Right lobe of liver (tissue), 6 donors: Measurements from ENCODE around the gene GRIK2. TPM values are rescaled to one million over a fixed set of nuclear protein-coding genes. Genes with fewer than 3 reads are reported as not detected.

Source experiments
- ATAC-seq, 4 donors: fragments of 200-7000 bp; cut with Tn5 transposase; one replicate each; pipeline ENCODE4 v1.9.1; 2020; ENCODE audit warnings: mild to moderate bottlenecking in 4 of 4, moderate library complexity in 4 of 4
- DNase-seq, 3 donors: peaks; one replicate each; pipeline ENCODE4 v3.0.0-alpha.2; 2020
- H3K27ac ChIP-seq, 3 donors: fragments of 200-600 bp; one replicate each; pipeline ENCODE4 v1.8.0; 2022
- H3K27me3 ChIP-seq, 2 donors: fragments of 200-600 bp; one replicate each; pipeline ENCODE4 v1.8.0; 2022
- H3K36me3 ChIP-seq, 4 donors: fragments of 200-600 bp; sonication (generic) in 1 of 4; one replicate each; pipeline versions ENCODE4 v1.5.1 to v1.8.0; 2017 to 2022; ENCODE audit warnings: control low read depth in 1 of 4
- H3K4me1 ChIP-seq, 4 donors: fragments of 200-600 bp; sonication (generic) in 1 of 4; one replicate each; pipeline versions ENCODE4 v1.5.1 to v1.8.0; 2017 to 2022; ENCODE audit warnings: control low read depth in 1 of 4
- H3K4me3 ChIP-seq, 3 donors: fragments of 200-600 bp; one replicate each; pipeline ENCODE4 v1.8.0; 2022
- H3K9me3 ChIP-seq, 4 donors: fragments of 200-600 bp; sonication (generic) in 1 of 4; one replicate each; pipeline versions ENCODE4 v1.5.1 to v1.8.0; 2017 to 2022; ENCODE audit warnings: control low read depth in 1 of 4
- CTCF ChIP-seq, 4 donors: fragments of 200-600 bp in 3 of 4; fragments of 450-650 bp in 1 of 4; IDR thresholded peaks; one replicate each; pipeline versions ENCODE4 v1.5.1 to v1.8.0; 2016 to 2022; ENCODE audit warnings: antibody characterized with exemption in 4 of 4, mild to moderate bottlenecking in 2 of 4
- POLR2A ChIP-seq: fragments of 450-650 bp; IDR thresholded peaks from one replicate; pipeline ENCODE4 v1.6.1; 2017; ENCODE audit warnings: antibody characterized with exemption, mild to moderate bottlenecking
- WGBS: methylation state at CpG from one replicate; pipeline ENCODE4 v1.1.6; 2018; ENCODE audit warnings: low coverage, low lambda C conversion rate; ENCODE audit not compliant: insufficient coverage; ENCODE audit errors: missing lambda C conversion rate; 5-methylcytosine and 5-hydroxymethylcytosine counted together
- intact Hi-C, 2 donors: fragments of 100-400 bp; cut with DNase I; formaldehyde crosslinking; loops; one replicate each; pipeline versions ENCODE4 v1.11.2 to v1.14.1; 2022
- total RNA-seq, 6 experiments: library from RNA; depleted of rRNA in 2 of 6; stranded (reverse); fragments of >200 nt in 2 of 6; fragmentation: NEBNext Ultra II Directional in 3 of 6; extraction: Animal tissue kit (Norgen Biotek cat#: 25700) in 3 of 6; gene quantifications; one replicate each; pipeline versions ENCODE4 v1.1.0 to v1.2.4, GENCODE V29; 2016 to 2023
- donor health status: DM: no; HTN: yes; CAD: no.
- donor health status: DM: no; HTN: no; CAD: no.
- donor health status: DM: no; HTN: no; CAD: no.
- donor health status: DM: no; HTN: yes; CAD: no.
- donor health status: DM: no; HTN: yes; CAD: no.

GRIK2 gene
- total RNA-seq, 6 experiments from 2014 or later, result 0.04 to 0.24 (median 0.09) TPM; not detected in 3

- no peak for DNase-seq
- WGBS, result 28% methylated on average over 4 of the region's 4 CpGs
- Histone ChIP-seq H3K4me1 (no peaks in the 10 kb centered on the region), H3K4me3 (no peak overlapping the region), H3K36me3 (no peaks in the 10 kb centered on the region), H3K27me3 (no peaks in the 10 kb centered on the region), H3K9me3 (no peaks in the 10 kb centered on the region), H3K27ac (no peak overlapping the region)
- no peak for ATAC-seq
- intact Hi-C loops, result no loop called here
- TF ChIP-seq CTCF (IDR thresholded peaks at IDR 0.05), result no peak
- no peak for TF ChIP-seq POLR2A
These were observed 213.7 kb downstream of the GRIK2 start for GRCh38 chr6:101607111-101607690.

DNA sequence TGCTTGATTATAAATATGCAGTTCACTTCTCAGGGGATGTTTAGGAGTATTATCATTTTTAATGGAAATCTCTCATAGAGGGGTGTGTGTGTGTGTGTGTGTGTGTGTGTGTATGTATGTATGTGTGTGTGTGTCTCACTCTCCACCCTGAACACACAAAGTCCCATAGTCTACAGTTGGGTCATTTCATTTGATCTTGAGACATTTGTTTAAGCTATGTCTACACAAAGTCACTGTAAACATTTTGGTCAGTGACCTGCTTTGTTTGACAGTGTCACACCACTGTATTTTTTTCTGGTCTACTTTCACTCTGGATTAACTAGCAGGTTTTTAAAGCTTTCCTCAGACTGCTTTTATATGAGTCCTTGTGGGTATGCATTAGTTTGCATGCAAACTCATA is 215.2 kb downstream of the GRIK2 start:
- no peak for DNase-seq

GRCh38 chr6:101613556-101613955 is 220.0 kb downstream of the GRIK2 start:
- TF ChIP-seq CTCF (IDR thresholded peaks at IDR 0.05) (no peak), POLR2A (no peak)
- ATAC-seq (no peak), DNase-seq (no peak)
- Histone ChIP-seq H3K4me3 (no peak overlapping the region), H3K27ac (no peak overlapping the region), H3K36me3 (no peaks in the 10 kb centered on the region), H3K27me3 (no peaks in the 10 kb centered on the region), H3K4me1 (no peaks in the 10 kb centered on the region), H3K9me3 (no peaks in the 10 kb centered on the region)
- intact Hi-C loops, result no loop called here
- WGBS, result 18% methylated on average over 2 of the region's 2 CpGs

More for the DNA sequence above, 215.2 kb downstream of the GRIK2 start:
- Histone ChIP-seq H3K4me3 (no peak overlapping the region), H3K27ac (no peak overlapping the region), H3K36me3 (no peaks in the 10 kb centered on the region), H3K9me3 (no peaks in the 10 kb centered on the region), H3K4me1 (no peaks in the 10 kb centered on the region), H3K27me3 (no peaks in the 10 kb centered on the region)
- intact Hi-C loops, result no loop called here
- peak in 1 of 4 donors; percentile 14 for ATAC-seq
- TF ChIP-seq POLR2A (no peak), CTCF (IDR thresholded peaks at IDR 0.05) (no peak)

DNA sequence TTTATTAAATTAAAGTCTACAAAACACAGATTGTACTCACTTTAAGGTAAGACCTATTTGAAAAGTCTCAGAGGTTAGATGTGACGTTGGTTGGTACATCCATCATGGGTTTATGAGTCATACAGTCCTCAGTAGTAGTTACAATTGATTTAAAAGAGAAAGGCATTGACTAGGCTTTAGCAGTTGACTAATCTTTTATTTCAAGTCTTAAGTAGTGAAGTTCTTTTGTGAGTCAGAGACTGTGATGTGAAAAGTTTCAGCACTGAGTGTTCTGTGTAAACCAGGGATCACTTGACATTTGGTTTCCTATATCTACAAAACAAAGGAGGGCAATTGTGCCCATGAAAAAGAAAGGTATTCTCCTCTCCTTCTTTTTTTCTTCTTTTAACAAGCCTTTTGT is 221.3 kb downstream of the GRIK2 start:
- 44% methylated on average over 1 of the region's 1 CpG for WGBS
- intact Hi-C loops, result no loop called here
- Histone ChIP-seq H3K27ac (no peak overlapping the region), H3K27me3 (no peaks in the 10 kb centered on the region), H3K4me3 (no peak overlapping the region), H3K9me3 (no peaks in the 10 kb centered on the region), H3K36me3 (no peaks in the 10 kb centered on the region), H3K4me1 (no peaks in the 10 kb centered on the region)
- ATAC-seq (no peak), DNase-seq (no peak)
- TF ChIP-seq POLR2A (no peak), CTCF (IDR thresholded peaks at IDR 0.05) (no peak)

- H3K27me3 ChIP-seq, result no peaks in the 10 kb centered on the region
- no peaks in the 10 kb centered on the region for H3K9me3 ChIP-seq
- no peak overlapping the region for H3K27ac ChIP-seq
- ATAC-seq, result no peak
- TF ChIP-seq CTCF (IDR thresholded peaks at IDR 0.05), result no peak
- TF ChIP-seq POLR2A, result no peak
- intact Hi-C loops, result no loop called here
- H3K4me1 ChIP-seq, result no peaks in the 10 kb centered on the region
- no peak for DNase-seq
- 66% methylated on average over 6 of the region's 6 CpGs for WGBS
- H3K36me3 ChIP-seq, result no peaks in the 10 kb centered on the region
- no peak overlapping the region for H3K4me3 ChIP-seq
These were observed 232.8 kb downstream of the GRIK2 start for GRCh38 chr6:101626269-101626668.
